CD4-positive, alpha-beta T cell treated with Interferon gamma for 1 hour (primary cell): ENCODE measurements around the gene SOX21.

Experiments used
- DNase-seq: peaks from one replicate; pipeline ENCODE4 v3.0.0-alpha.2; 2020

Gene SOX21

GRCh38 chr13:94708031-94708859 is 4.1 kb downstream of the SOX21 start:
- no peak for DNase-seq

GRCh38 chr13:94707400-94708021 is 4.8 kb downstream of the SOX21 start:
- DNase-seq = no peak

GRCh38 chr13:94706843-94707399 is 5.4 kb downstream of the SOX21 start:
- DNase-seq = no peak

- no peak for DNase-seq
Observed at GRCh38 chr13:94706101-94706842, 6.1 kb downstream of the SOX21 start.

- DNase-seq = no peak
Observed at GRCh38 chr13:94705081-94706030, 7.0 kb downstream of the SOX21 start.

- DNase-seq = no peak
Observed at GRCh38 chr13:94704377-94705080, 7.8 kb downstream of the SOX21 start.

- no peak for DNase-seq
Observed at GRCh38 chr13:94703721-94704314, 8.5 kb downstream of the SOX21 start.

- no peak for DNase-seq
Observed at GRCh38 chr13:94703271-94703670, 9.1 kb downstream of the SOX21 start.

GRCh38 chr13:94702181-94703041 is 9.9 kb downstream of the SOX21 start:
- no peak for DNase-seq

GRCh38 chr13:94701313-94702180 is 10.8 kb downstream of the SOX21 start:
- no peak for DNase-seq

GRCh38 chr13:94700536-94700935 is 11.8 kb downstream of the SOX21 start:
- no peak for DNase-seq

- DNase-seq = no peak
Observed at GRCh38 chr13:94700051-94700535, 12.3 kb downstream of the SOX21 start.

GRCh38 chr13:94696171-94696570 is 16.2 kb downstream of the SOX21 start:
- no peak for DNase-seq

- no peak for DNase-seq
Observed at GRCh38 chr13:94692030-94692429, 20.3 kb downstream of the SOX21 start.

- no peak for DNase-seq
Observed at GRCh38 chr13:94683409-94683808, 28.9 kb downstream of the SOX21 start.

GRCh38 chr13:94682229-94682628 is 30.1 kb downstream of the SOX21 start:
- DNase-seq = no peak

- no peak for DNase-seq
Observed at GRCh38 chr13:94679614-94680013, 32.7 kb downstream of the SOX21 start.

GRCh38 chr13:94678845-94679244 is 33.5 kb downstream of the SOX21 start:
- DNase-seq = no peak

- DNase-seq = no peak
Observed at GRCh38 chr13:94677799-94678198, 34.5 kb downstream of the SOX21 start.
